ENCODE data around the gene PSPN.

DNA sequence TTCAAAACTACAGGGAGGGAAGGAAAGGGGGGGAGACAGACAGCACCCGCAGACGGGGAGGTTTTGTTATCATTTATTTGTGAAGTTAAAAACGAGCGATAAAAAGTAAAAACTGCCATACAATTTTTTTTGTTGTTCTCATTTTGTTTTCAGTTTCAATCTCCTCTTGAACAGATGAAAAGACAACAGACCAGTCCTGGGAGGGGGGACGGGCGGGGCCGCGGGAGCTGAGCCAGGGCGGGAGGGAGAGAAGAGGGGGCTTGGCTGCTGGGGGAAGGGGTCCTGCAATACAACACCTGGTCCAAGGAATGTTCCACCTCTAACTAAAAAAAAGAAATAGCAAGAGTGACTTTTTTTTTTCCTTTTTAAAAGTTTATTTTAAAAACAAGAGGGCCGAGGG lies 37.6 kb upstream of the PSPN start:
- TF ChIP-seq CTCF (IDR thresholded peaks at IDR 0.05) (no peak), POLR2A (IDR thresholded peaks at IDR 0.05; ENCODE audit: low read depth) (no peak), EP300 (IDR thresholded peaks at IDR 0.05) (no peak), POLR2AphosphoS5 (IDR thresholded peaks at IDR 0.05) (no peak)

Data from esophagus muscularis mucosa (tissue), 4 donors.